Prostate gland (tissue), 2 donors: ENCODE measurements around the gene BMAL1. TPM values are rescaled to one million over a fixed set of nuclear protein-coding genes. Genes with fewer than 3 reads are reported as not detected.

ENCODE experiments used
- DNase-seq: peaks from one replicate; pipeline ENCODE4 v3.0.0-alpha.2; 2019; ENCODE audit warnings: low spot score
- H3K27ac ChIP-seq, 2 donors: fragments of 200-600 bp; sonication (generic); 2 replicates each; pipeline ENCODE4 v1.5.1; 2017 to 2019
- H3K27me3 ChIP-seq: fragments of 200-600 bp; sonication (generic); replicated peaks from 2 replicates; pipeline ENCODE4 v1.5.1; 2019; ENCODE audit not compliant: insufficient read depth
- H3K36me3 ChIP-seq, 2 donors: fragments of 200-600 bp; sonication (generic); 1 replicate in 1 of 2; 2 replicates in 1 of 2; pipeline versions ENCODE4 v1.5.1 to v1.8.1; 2017 to 2019
- H3K4me1 ChIP-seq: fragments of 200-600 bp; sonication (generic); replicated peaks from 2 replicates; pipeline ENCODE4 v1.5.1; 2019
- H3K4me3 ChIP-seq, 2 donors: fragments of 200-600 bp; sonication (generic); 2 replicates each; pipeline ENCODE4 v1.5.1; 2017 to 2019
- H3K9me3 ChIP-seq: fragments of 200-600 bp; sonication (generic); 2 replicates; pipeline ENCODE4 v1.5.1; 2017
- POLR2A ChIP-seq: fragments of 450-650 bp; IDR thresholded peaks from one replicate; pipeline ENCODE4 v1.6.1; 2016; ENCODE audit warnings: antibody characterized with exemption, mild to moderate bottlenecking
- POLR2AphosphoS5 ChIP-seq: sonication (generic); formaldehyde crosslinking; IDR thresholded peaks from one replicate; pipeline ENCODE4 v1.6.1; 2017; ENCODE audit warnings: antibody characterized with exemption
- WGBS: methylation state at CpG from one replicate; pipeline ENCODE4 v1.1.5; 2018; 5-methylcytosine and 5-hydroxymethylcytosine counted together
- intact Hi-C: fragments of 100-400 bp; cut with DNase I; formaldehyde crosslinking; loops from one replicate; pipeline ENCODE4 v1.14.2; 2022
- total RNA-seq, 2 donors: library from RNA; depleted of rRNA; stranded (reverse); fragments of >200 nt; gene quantifications; one replicate each; pipeline ENCODE4 v1.1.0, GENCODE V29; 2016
- TF ChIP-seq, protein P1 (sequence below), 4 experiments: fragments of 200-600 bp in 2 of 4; fragments of 450-650 bp in 2 of 4; sonication (generic) in 2 of 4; IDR thresholded peaks; 1 replicate in 3 of 4; 2 replicates in 1 of 4; pipeline ENCODE4 v1.5.1; 2016 to 2019; ENCODE audit warnings: antibody characterized with exemption in 4 of 4, mild to moderate bottlenecking in 2 of 4, moderate library complexity in 2 of 4

BMAL1 gene
- total RNA-seq, 2 donors from 2014 or later, result 19.4 to 38.1 TPM

DNA sequence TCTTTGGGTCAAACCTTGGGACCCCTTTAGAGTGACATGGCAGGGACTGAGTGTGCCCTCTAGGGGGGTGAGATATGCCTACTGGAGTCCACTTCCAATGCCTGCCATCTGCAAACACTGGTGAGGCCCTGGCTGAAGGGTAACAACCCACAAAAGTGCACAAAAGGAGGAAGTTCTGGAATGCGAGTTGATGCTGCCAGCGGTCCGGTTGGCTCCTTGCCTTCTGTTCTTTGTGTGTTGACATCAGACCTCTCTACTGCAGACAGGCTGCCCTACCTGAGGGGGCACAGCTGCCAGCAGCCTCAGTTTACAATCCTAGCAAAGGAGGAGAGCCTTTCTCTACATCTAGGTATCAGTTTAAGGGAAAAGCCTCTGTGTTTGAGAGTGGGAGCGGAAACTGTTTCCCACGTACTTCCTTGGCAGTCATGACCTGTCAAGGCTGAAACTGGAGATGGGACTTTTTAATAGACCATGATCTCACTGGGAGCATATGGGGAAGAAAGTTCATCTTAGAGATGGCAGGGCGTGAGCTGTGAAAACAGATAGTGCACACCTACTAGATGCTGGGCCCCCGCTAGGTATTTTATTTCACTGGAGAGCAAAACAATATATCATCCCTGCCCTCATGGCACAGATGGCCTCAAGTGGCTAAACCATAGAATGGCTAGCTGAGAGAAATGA, 27.2 kb downstream of the BMAL1 start:
- Histone ChIP-seq H3K9me3 (no peaks in the 10 kb centered on the region), H3K36me3 (no peaks in the 10 kb centered on the region), H3K27ac (no peak overlapping the region), H3K4me1 (no peaks in the 10 kb centered on the region), H3K4me3 (no peak overlapping the region), H3K27me3 (no peaks in the 10 kb centered on the region)
- TF ChIP-seq, protein P1, sequence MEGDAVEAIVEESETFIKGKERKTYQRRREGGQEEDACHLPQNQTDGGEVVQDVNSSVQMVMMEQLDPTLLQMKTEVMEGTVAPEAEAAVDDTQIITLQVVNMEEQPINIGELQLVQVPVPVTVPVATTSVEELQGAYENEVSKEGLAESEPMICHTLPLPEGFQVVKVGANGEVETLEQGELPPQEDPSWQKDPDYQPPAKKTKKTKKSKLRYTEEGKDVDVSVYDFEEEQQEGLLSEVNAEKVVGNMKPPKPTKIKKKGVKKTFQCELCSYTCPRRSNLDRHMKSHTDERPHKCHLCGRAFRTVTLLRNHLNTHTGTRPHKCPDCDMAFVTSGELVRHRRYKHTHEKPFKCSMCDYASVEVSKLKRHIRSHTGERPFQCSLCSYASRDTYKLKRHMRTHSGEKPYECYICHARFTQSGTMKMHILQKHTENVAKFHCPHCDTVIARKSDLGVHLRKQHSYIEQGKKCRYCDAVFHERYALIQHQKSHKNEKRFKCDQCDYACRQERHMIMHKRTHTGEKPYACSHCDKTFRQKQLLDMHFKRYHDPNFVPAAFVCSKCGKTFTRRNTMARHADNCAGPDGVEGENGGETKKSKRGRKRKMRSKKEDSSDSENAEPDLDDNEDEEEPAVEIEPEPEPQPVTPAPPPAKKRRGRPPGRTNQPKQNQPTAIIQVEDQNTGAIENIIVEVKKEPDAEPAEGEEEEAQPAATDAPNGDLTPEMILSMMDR (IDR thresholded peaks at IDR 0.05), result no peak
- TF ChIP-seq POLR2AphosphoS5, result no peak
- no peak for TF ChIP-seq POLR2A
- intact Hi-C loops, result no loop called here
- no peak for DNase-seq
- WGBS, result 65% methylated on average over 7 of the region's 7 CpGs

DNA sequence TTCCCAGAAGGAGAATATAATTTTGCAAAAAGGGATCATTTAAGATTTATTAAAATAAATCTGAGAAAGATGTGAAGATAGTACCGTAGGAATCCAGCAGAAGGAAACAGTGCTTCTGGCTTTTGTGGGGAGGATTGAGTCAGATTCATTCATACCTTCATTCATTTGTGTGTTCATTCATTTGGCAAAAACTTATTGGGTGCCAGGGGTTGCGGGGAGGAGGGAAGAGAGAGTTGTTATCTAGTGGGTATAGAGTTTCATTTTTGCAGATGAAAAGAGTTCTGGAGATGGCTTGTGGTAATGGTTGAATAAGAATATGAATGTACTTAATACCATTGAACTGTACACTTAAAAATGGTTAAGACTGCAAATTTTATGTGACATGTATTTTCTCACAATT, 31.1 kb downstream of the BMAL1 start:
- H3K4me1 ChIP-seq, result no peaks in the 10 kb centered on the region
- H3K36me3 ChIP-seq, result no peaks in the 10 kb centered on the region
- no peak for DNase-seq
- 95% methylated on average over 2 of the region's 2 CpGs for WGBS
- no peaks in the 10 kb centered on the region for H3K9me3 ChIP-seq
- H3K27me3 ChIP-seq, result no peaks in the 10 kb centered on the region
- TF ChIP-seq, protein P1 (IDR thresholded peaks at IDR 0.05), result no peak
- TF ChIP-seq POLR2A (no peak), POLR2AphosphoS5 (no peak)
- no peak overlapping the region for H3K4me3 ChIP-seq
- no peak overlapping the region for H3K27ac ChIP-seq
- intact Hi-C loops, result no loop called here

DNA sequence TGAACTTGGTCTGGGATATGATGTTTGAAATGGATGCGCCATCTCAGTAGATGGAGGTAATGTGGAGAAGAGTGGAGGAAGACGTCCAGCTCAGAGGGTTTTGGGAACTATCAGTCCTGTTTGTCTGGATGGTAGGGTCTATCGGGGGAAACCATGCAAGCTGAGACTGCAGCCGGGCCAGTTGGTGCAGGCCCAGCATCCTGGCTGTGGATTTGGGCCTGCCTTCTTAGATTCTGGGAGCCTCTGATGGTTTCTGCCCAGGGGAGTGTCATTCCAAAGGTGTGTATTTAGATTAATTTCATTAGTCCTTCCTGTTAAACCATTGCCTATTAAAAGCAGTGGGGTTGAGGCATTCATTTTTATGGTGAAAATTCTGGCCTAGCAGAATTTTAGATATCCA, 31.6 kb downstream of the BMAL1 start:
- no peaks in the 10 kb centered on the region for H3K9me3 ChIP-seq
- H3K36me3 ChIP-seq, result no peaks in the 10 kb centered on the region
- no peak overlapping the region for H3K27ac ChIP-seq
- H3K4me3 ChIP-seq, result no peak overlapping the region
- H3K4me1 ChIP-seq, result no peaks in the 10 kb centered on the region
- no peak for DNase-seq
- TF ChIP-seq POLR2AphosphoS5 (no peak), POLR2A (no peak)
- TF ChIP-seq, protein P1 (IDR thresholded peaks at IDR 0.05), result no peak
- intact Hi-C loops, result no loop called here
- 48% methylated on average over 4 of the region's 4 CpGs for WGBS
- H3K27me3 ChIP-seq, result no peaks in the 10 kb centered on the region

DNA sequence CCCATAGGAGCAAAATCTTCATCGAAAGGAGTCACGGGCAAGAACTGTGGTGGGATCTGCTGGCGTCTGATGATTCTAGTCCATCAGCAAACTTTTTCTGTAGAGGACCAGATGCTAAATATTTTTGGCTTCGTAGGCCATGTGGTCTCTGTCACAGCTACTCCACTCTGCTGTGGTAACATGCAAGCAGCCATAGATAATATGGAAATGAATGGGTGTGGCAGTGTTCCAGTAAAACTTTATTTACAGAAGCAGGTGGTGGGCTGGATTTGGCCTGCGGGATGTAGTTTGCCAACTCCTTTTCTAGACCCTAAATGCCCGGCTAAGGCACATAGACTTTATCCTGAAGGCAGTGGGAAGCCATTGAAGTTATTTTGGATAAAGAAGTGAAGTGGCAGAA, 32.9 kb downstream of the BMAL1 start:
- H3K27ac ChIP-seq, result no peak overlapping the region
- H3K36me3 ChIP-seq, result no peaks in the 10 kb centered on the region
- H3K4me1 ChIP-seq, result no peaks in the 10 kb centered on the region
- 85% methylated on average over 6 of the region's 6 CpGs for WGBS
- no peak for TF ChIP-seq POLR2AphosphoS5
- no peak for DNase-seq
- H3K27me3 ChIP-seq, result no peaks in the 10 kb centered on the region
- H3K4me3 ChIP-seq, result no peak overlapping the region
- intact Hi-C loops, result no loop called here
- no peaks in the 10 kb centered on the region for H3K9me3 ChIP-seq

DNA sequence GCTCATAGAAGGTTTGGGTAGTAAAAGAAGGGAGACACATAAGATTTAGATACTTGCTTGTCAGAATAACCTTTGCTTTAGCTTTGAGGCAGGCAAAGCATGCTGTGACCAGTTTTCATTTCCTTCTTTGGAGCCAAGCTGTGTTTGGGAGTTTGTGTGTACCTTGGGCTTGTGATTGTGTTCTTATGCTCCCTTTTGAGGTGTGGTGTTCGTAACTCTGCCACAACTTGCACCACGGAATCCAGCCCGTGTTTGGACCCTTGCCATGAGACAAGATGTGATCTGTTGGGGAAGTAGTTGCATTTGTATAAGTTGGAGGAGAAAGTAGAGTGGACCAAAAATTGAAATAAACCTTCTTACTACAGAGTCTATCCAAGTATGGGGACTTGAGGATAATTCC, 34.0 kb downstream of the BMAL1 start:
- Histone ChIP-seq H3K27ac (no peak overlapping the region), H3K27me3 (no peaks in the 10 kb centered on the region), H3K4me3 (no peak overlapping the region), H3K9me3 (no peaks in the 10 kb centered on the region), H3K36me3 (no peaks in the 10 kb centered on the region), H3K4me1 (no peaks in the 10 kb centered on the region)
- peak; percentile 28 for DNase-seq
- TF ChIP-seq, protein P1 (IDR thresholded peaks at IDR 0.05), result no peak
- TF ChIP-seq POLR2A (no peak), POLR2AphosphoS5 (no peak)
- intact Hi-C loops, result no loop called here
- WGBS, result 48% methylated on average over 3 of the region's 3 CpGs
